Left cardiac atrium (tissue), 4 donors: Measurements from ENCODE around the gene SP140L. TPM values are rescaled to one million over a fixed set of nuclear protein-coding genes. Genes with fewer than 3 reads are reported as not detected.
"Not testable (repeated sequence)": the region's sequence is repeated elsewhere in the genome, so short reads cannot be mapped to it uniquely, and the experiment has no call there.

ENCODE experiments used
- ATAC-seq, 2 donors: fragments of 200-7000 bp; cut with Tn5 transposase; one replicate each; pipeline ENCODE4 v1.9.1; 2020; ENCODE audit warnings: mild to moderate bottlenecking in 2 of 2, moderate library complexity in 2 of 2
- DNase-seq: peaks from one replicate; pipeline ENCODE4 v3.0.0-alpha.2; 2020
- intact Hi-C, 2 donors: fragments of 100-400 bp; cut with DNase I; formaldehyde crosslinking; loops; one replicate each; pipeline versions ENCODE4 v1.14.1 to v1.15.1; 2022 to 2023
- total RNA-seq, 2 donors: library from RNA; stranded (reverse); fragmentation: NEBNext Ultra II Directional; extraction: Animal tissue kit (Norgen Biotek cat#: 25700); gene quantifications; one replicate each; pipeline ENCODE4 v1.2.1, GENCODE V29; 2021
- donor health status: DM: no; HTN: yes; CAD: no.
- donor health status: DM: no; HTN: yes; CAD: no; lungs with severe emphysema.
- donor health status: DM: yes; HTN: yes; CAD: no.
- donor health status: Dilated cardiomyopathy.

Gene SP140L
- total RNA-seq, 2 donors from 2014 or later, result 7.9 to 8.3 TPM

GRCh38 chr2:230322561-230323384 is 4.2 kb upstream of the SP140L start:
- ATAC-seq, result no peak
- intact Hi-C loops, result no loop called here
- no peak for DNase-seq

GRCh38 chr2:230323385-230324106 is 3.4 kb upstream of the SP140L start:
- intact Hi-C loops, result no loop called here
- DNase-seq, result no peak
- ATAC-seq, result no peak

- ATAC-seq, result no peak
- intact Hi-C loops, result no loop called here
- DNase-seq, result no peak
Observed at GRCh38 chr2:230324503-230324902, 2.5 kb upstream of the SP140L start.

GRCh38 chr2:230325316-230326243 is 1.4 kb upstream of the SP140L start:
- DNase-seq, result no peak
- intact Hi-C loops, result no loop called here
- no peak for ATAC-seq

- ATAC-seq, result peak; percentile 11 to 19
- no peak for DNase-seq
- intact Hi-C loops, result no loop called here
Observed at GRCh38 chr2:230327418-230328154, 593 bp downstream of the SP140L start.

GRCh38 chr2:230328155-230328458 is 1.1 kb downstream of the SP140L start:
- DNase-seq (no peak), ATAC-seq (no peak)
- intact Hi-C loops, result no loop called here

GRCh38 chr2:230329946-230330605 is 3.1 kb downstream of the SP140L start:
- intact Hi-C loops, result no loop called here
- ATAC-seq (no peak), DNase-seq (no peak)

GRCh38 chr2:230330725-230331124 is 3.7 kb downstream of the SP140L start:
- no peak for DNase-seq
- intact Hi-C loops, result no loop called here
- ATAC-seq, result no peak

- intact Hi-C loops, result no loop called here
- no peak for ATAC-seq
- DNase-seq, result no peak
Observed at GRCh38 chr2:230335461-230335863, 8.5 kb downstream of the SP140L start.

- ATAC-seq (no peak), DNase-seq (no peak)
- intact Hi-C loops, result no loop called here
Observed at GRCh38 chr2:230335864-230336506, 9.0 kb downstream of the SP140L start.

- DNase-seq, ATAC-seq, intact Hi-C loops: not testable (repeated sequence)
Observed at GRCh38 chr2:230341936-230342528, 15.0 kb downstream of the SP140L start.

GRCh38 chr2:230343041-230343624 is 16.1 kb downstream of the SP140L start:
- intact Hi-C loops, ATAC-seq: not testable (repeated sequence)

GRCh38 chr2:230343747-230344146 is 16.8 kb downstream of the SP140L start:
- intact Hi-C loops, result no loop called here
- ATAC-seq (no peak), DNase-seq (no peak)

More at GRCh38 chr2:230343041-230343624, 16.1 kb downstream of the SP140L start:
- not testable (repeated sequence) for DNase-seq

GRCh38 chr2:230346465-230346864 is 19.5 kb downstream of the SP140L start:
- ATAC-seq (no peak), DNase-seq (no peak)
- intact Hi-C loops, result no loop called here

GRCh38 chr2:230346921-230347533 is 20.0 kb downstream of the SP140L start:
- ATAC-seq, result no peak
- intact Hi-C loops, result no loop called here
- no peak for DNase-seq

- DNase-seq, result no peak
- ATAC-seq, result peak; percentile 38 to 64
- intact Hi-C loops, result no loop called here
Observed at GRCh38 chr2:230347659-230348305, 20.8 kb downstream of the SP140L start.
